HepG2 (cell line): ENCODE results near the gene PHACTR3. TPM values are rescaled to one million over a fixed set of nuclear protein-coding genes. Genes with fewer than 3 reads are reported as not detected.

ENCODE experiments used
- ATAC-seq: fragments of 200-7000 bp; cut with Tn5 transposase; 3 replicates; pipeline ENCODE4 v1.9.1; 2020; ENCODE audit warnings: mild to moderate bottlenecking, moderate library complexity
- BruUV-seq: library from RNA; stranded (reverse); fragments of 400-500 nt; replicated peaks from 2 replicates; lab custom pipeline; 2021; lab: Mats Ljungman, UMichigan
- CTCF ChIA-PET: fragments of 300-600 bp; formaldehyde crosslinking; extraction: SDS; loops from one replicate; lab custom pipeline; 2021; ENCODE audit warnings: low total read pairs, inconsistent platforms, low intra/inter-chr PET ratio; lab: Yijun Ruan, JAX
- POLR2A ChIA-PET: fragments of 350-600 bp; sonication (Branson Sonifier 250); formaldehyde crosslinking; loops from one replicate; lab custom pipeline; 2020; ENCODE audit warnings: antibody characterized with exemption, inconsistent platforms; lab: Yijun Ruan, JAX
- DNase-seq: peaks from one replicate; pipeline ENCODE4 v3.0.0-alpha.2; 2015; ENCODE audit warnings: low spot score
- FAIRE-seq: peaks from 3 replicates; lab custom pipeline; 2011; peaks lifted over from hg19 to GRCh38; lab: Jason Lieb, UNC
- H2AFZ ChIP-seq: one replicate; pipeline ENCODE4 v1.6.1; 2011; ENCODE audit warnings: low read length, inconsistent platforms
- H3K27ac ChIP-seq: fragments of 300-600 bp; 3 replicates; pipeline ENCODE4 v1.8.0; 2011; ENCODE audit warnings: mixed run types, mild to moderate bottlenecking, mixed read lengths, low read length, inconsistent platforms; ENCODE audit not compliant: insufficient read depth; ENCODE audit errors: extremely low read length
- H3K27me3 ChIP-seq, 2 experiments: fragments of 200-600 bp in 1 of 2; 2 replicates in 1 of 2; 3 replicates in 1 of 2; pipeline versions ENCODE4 v1.6.0 to v1.8.0; 2011; ENCODE audit warnings: low read length in 2 of 2, mild to moderate bottlenecking in 2 of 2, moderate library complexity in 2 of 2, inconsistent platforms in 1 of 2; ENCODE audit not compliant: insufficient read depth in 2 of 2, control insufficient read depth in 1 of 2
- H3K36me3 ChIP-seq, 2 experiments: fragments of 200-600 bp in 1 of 2; replicated peaks in 1 of 2; 2 replicates in 1 of 2; 3 replicates in 1 of 2; pipeline versions ENCODE4 v1.5.1 to v1.8.0; 2011; ENCODE audit warnings: low read length in 2 of 2, inconsistent platforms in 1 of 2; ENCODE audit not compliant: insufficient read depth in 2 of 2, control insufficient read depth in 1 of 2
- H3K4me1 ChIP-seq: 2 replicates; pipeline ENCODE4 v1.5.1; 2012; ENCODE audit warnings: low read length, inconsistent platforms; ENCODE audit not compliant: insufficient read depth
- H3K4me2 ChIP-seq: 2 replicates; pipeline ENCODE4 v1.6.0; 2011; ENCODE audit warnings: low read depth, low read length, inconsistent platforms
- H3K4me3 ChIP-seq, 3 experiments: fragments of 200-600 bp in 1 of 3; sonication (generic), shearing (Covaris generic) in 1 of 3; replicated peaks in 1 of 3; 2 replicates each; pipeline ENCODE4 v1.5.1; 2011 to 2016; ENCODE audit warnings: low read length in 3 of 3, inconsistent platforms in 2 of 3, low read depth in 2 of 3, mild to moderate bottlenecking in 2 of 3, control low read depth in 1 of 3, mixed read lengths in 1 of 3; ENCODE audit not compliant: insufficient read depth in 1 of 3
- H3K79me2 ChIP-seq: one replicate; pipeline ENCODE4 v1.6.1; 2011; ENCODE audit warnings: low read length, inconsistent platforms; ENCODE audit not compliant: insufficient read depth
- H3K9ac ChIP-seq: 2 replicates; pipeline ENCODE4 v1.6.0; 2011; ENCODE audit warnings: mild to moderate bottlenecking, low read depth, low read length, inconsistent platforms; ENCODE audit not compliant: insufficient read depth
- H3K9me3 ChIP-seq: 2 replicates; pipeline ENCODE4 v1.5.1; 2012; ENCODE audit warnings: mild to moderate bottlenecking, low read length
- H4K20me1 ChIP-seq: 2 replicates; pipeline ENCODE4 v1.6.0; 2011; ENCODE audit warnings: inconsistent platforms, mild to moderate bottlenecking, low read length, moderate library complexity; ENCODE audit not compliant: insufficient read depth
- ARNT2 ChIP-seq: sonication (generic); formaldehyde crosslinking; IDR thresholded peaks from 2 replicates; pipeline ENCODE4 v1.8.0; 2022; ENCODE audit warnings: mild to moderate bottlenecking, low read depth, missing genetic modification reagents, moderate library complexity
- ARNTL ChIP-seq: sonication (generic); formaldehyde crosslinking; IDR thresholded peaks from 2 replicates; pipeline ENCODE4 v1.4.0; 2020; ENCODE audit warnings: mild to moderate bottlenecking, missing genetic modification reagents
- CREB3 ChIP-seq: sonication (generic); formaldehyde crosslinking; IDR thresholded peaks from 2 replicates; pipeline ENCODE4 v1.5.0; 2020; ENCODE audit warnings: missing genetic modification reagents
- ELF3 ChIP-seq: IDR thresholded peaks from 2 replicates; pipeline ENCODE4 v1.6.1; 2016; ENCODE audit warnings: missing genetic modification reagents, missing compliant biosample characterization
- KMT2A ChIP-seq: sonication (generic); formaldehyde crosslinking; IDR thresholded peaks from 2 replicates; pipeline ENCODE4 v1.4.0; 2020; ENCODE audit warnings: missing genetic modification reagents
- MAFK ChIP-seq, 2 experiments: IDR thresholded peaks in 1 of 2; conservative IDR thresholded peaks in 1 of 2; 2 replicates each; pipeline ENCODE4 v1.6.1; 2011; ENCODE audit warnings: improper control_type of control experiment in 2 of 2, low read length in 2 of 2
- TBL1XR1 ChIP-seq: fragments of 150-350 bp; IDR thresholded peaks from 2 replicates; pipeline ENCODE4 v1.6.1; 2014; ENCODE audit warnings: borderline replicate concordance, low read length; ENCODE audit not compliant: partially characterized antibody
- TBX2 ChIP-seq: sonication (generic); formaldehyde crosslinking; IDR thresholded peaks from 2 replicates; pipeline ENCODE4 v1.5.0; 2020; ENCODE audit warnings: missing genetic modification reagents, mild to moderate bottlenecking, borderline replicate concordance
- ZNF343 ChIP-seq: sonication (generic); formaldehyde crosslinking; IDR thresholded peaks from 2 replicates; pipeline ENCODE4 v1.4.0; 2020; ENCODE audit warnings: mild to moderate bottlenecking, missing genetic modification reagents
- ZNF83 ChIP-seq: sonication (generic); formaldehyde crosslinking; IDR thresholded peaks from 2 replicates; pipeline ENCODE4 v1.4.0; 2020; ENCODE audit warnings: missing genetic modification reagents, mild to moderate bottlenecking, borderline replicate concordance
- WGBS: methylation state at CpG from one replicate; pipeline ENCODE4 v1.1.6; 2017; ENCODE audit warnings: low lambda C conversion rate; 5-methylcytosine and 5-hydroxymethylcytosine counted together
- in situ Hi-C: cut with HindIII; loops from 2 replicates; pipeline ENCODE4 v1.10.0; 2017; ENCODE audit warnings: low pct_unique_long_range_greater_than_20kb; ENCODE audit not compliant: extremely low pct_ligation_motif_present
- intact Hi-C: fragments of 100-400 bp; cut with micrococcal nuclease; formaldehyde crosslinking; loops from one replicate; pipeline ENCODE4 v1.10.0; 2022; ENCODE audit not compliant: unreplicated experiment
- polyA plus RNA-seq, 8 experiments: library from polyadenylated mRNA; depleted of rRNA in 3 of 8; stranded (reverse) in 7 of 8; unstranded in 1 of 8; fragments of >200 nt; fragmentation: Illumina TruSeq in 4 of 8; extraction: Trizol in 4 of 8; gene quantifications; 2 replicates each; pipeline versions ENCODE4 v1.2.1 to v1.2.3, GENCODE V29; 2011 to 2016; ENCODE audit warnings: low read depth in 4 of 8, missing spikeins in 1 of 8, mixed read lengths in 1 of 8; ENCODE audit not compliant: insufficient read depth in 1 of 8
- total RNA-seq, 5 experiments: library from RNA; depleted of rRNA; stranded (reverse); fragments of >200 nt; fragmentation: Illumina TruSeq; extraction: Trizol; gene quantifications; 2 replicates each; pipeline ENCODE4 v1.2.3, GENCODE V29; 2016; ENCODE audit warnings: low read depth in 1 of 5

PHACTR3 gene
- total and polyA plus RNA-seq, 2 of the 13 experiments (the other 11 are each of a cell fraction or from before 2014, with no cell fraction given): not detected

GRCh38 chr20:59571551-59572314, 32.6 kb upstream of the PHACTR3 start (continued):
- TF ChIP-seq CREB3: no peak
- peak; percentile 61; the same call in 1 of the 2 replicates for TF ChIP-seq ELF3 (CRISPR knock-in tag)
- no peak for TF ChIP-seq ARNTL (CRISPR knock-in tag)
- no peak for TF ChIP-seq TBX2
- TF ChIP-seq ZNF83 (CRISPR knock-in tag): peak; percentile 30; the same call in 1 of the 2 replicates
- no peak for TF ChIP-seq ZNF343
- TF ChIP-seq, all 625 proteins: peak for 34

- CTCF ChIA-PET: interaction anchor here (1.8 kb wide), 1 partner anchor 179 kb away, joined by 14 read pairs; no protein-coding TSS in a partner anchor
- H2AFZ ChIP-seq: no peak overlapping the region
- peaks cover 5% of the 10 kb centered on the region; the same call in 1 of the 2 replicates for H4K20me1 ChIP-seq
- no peak for ATAC-seq
- POLR2A ChIA-PET: no interaction called here
- no peaks in the 10 kb centered on the region for H3K36me3 ChIP-seq
- in situ Hi-C loops: loop anchor here (5.0 kb wide), 1 partner anchor 180 kb away; no protein-coding TSS in a partner anchor
- no peak overlapping the region for H3K4me3 ChIP-seq
- intact Hi-C loops: no loop called here
- H3K27me3 ChIP-seq: peaks cover 11 to 56% of the 10 kb centered on the region in 2 experiments; a peak in 3 of 5 replicates
- no peaks in the 10 kb centered on the region for H3K79me2 ChIP-seq
- H3K9ac ChIP-seq: no peak overlapping the region
- H3K4me2 ChIP-seq: no peak overlapping the region
- H3K4me1 ChIP-seq: peaks cover 4% of the 10 kb centered on the region; the same call in 1 of the 2 replicates
- no peak overlapping the region for H3K27ac ChIP-seq
- DNase-seq: no peak
- no peaks in the 10 kb centered on the region for H3K9me3 ChIP-seq
- no peak for FAIRE-seq
- WGBS: 23% methylated on average over 4 of the region's 4 CpGs
- no TSS peak for BruUV-seq
- TF ChIP-seq MAFK (conservative IDR thresholded peaks at IDR 0.05 in 1 of 2, IDR thresholded peaks at IDR 0.05 in 1 of 2; ENCODE audit: low read length in 2 of 2) (no peak), TBL1XR1 (no peak), KMT2A (CRISPR knock-in tag) (no peak), ARNT2 (CRISPR knock-in tag) (no peak)
These were observed 31.8 kb upstream of the PHACTR3 start for GRCh38 chr20:59572515-59572914.
